HL-60 (cell line): ENCODE results near the gene ZNF469.

Experiments
- DNase-seq, 2 experiments: peaks; one replicate each; pipeline ENCODE4 v3.0.0-alpha.2; 2010 to 2020; ENCODE audit warnings: low read depth in 1 of 2, low spot score in 1 of 2
- H3K27ac ChIP-seq: fragments of 250-450 bp; sonication (Bioruptor Pico); replicated peaks from 2 replicates; pipeline ENCODE4 v1.5.1; 2020; ENCODE audit warnings: mild to moderate bottlenecking, moderate library complexity
- H3K27me3 ChIP-seq: fragments of 250-450 bp; sonication (Bioruptor Pico); 2 replicates; pipeline ENCODE4 v1.5.1; 2021; ENCODE audit warnings: mild to moderate bottlenecking, moderate library complexity; ENCODE audit not compliant: insufficient read depth, poor library complexity, severe bottlenecking
- H3K4me3 ChIP-seq: replicated peaks from 2 replicates; pipeline ENCODE4 v1.5.1; 2011; ENCODE audit warnings: mild to moderate bottlenecking, control low read depth, low read length; ENCODE audit not compliant: insufficient read depth
- CTCF ChIP-seq: IDR thresholded peaks from one replicate; pipeline ENCODE4 v1.5.1; 2011; ENCODE audit warnings: low read length, control low read depth, inconsistent platforms; ENCODE audit not compliant: insufficient read depth
- GABPA ChIP-seq: IDR thresholded peaks from 2 replicates; pipeline ENCODE4 v1.6.1; 2012; ENCODE audit warnings: low read depth
- POLR2AphosphoS5 ChIP-seq: IDR thresholded peaks from 2 replicates; pipeline ENCODE4 v1.6.1; 2012; ENCODE audit warnings: low read depth
- SPI1 ChIP-seq: IDR thresholded peaks from 2 replicates; pipeline ENCODE4 v1.6.1; 2012; ENCODE audit warnings: low read depth, mild to moderate bottlenecking, borderline replicate concordance
- TF ChIP-seq, protein P1 (sequence below): IDR thresholded peaks from 2 replicates; pipeline ENCODE4 v1.6.1; 2012; ENCODE audit warnings: low read depth; ENCODE audit not compliant: insufficient replicate concordance

Gene ZNF469

GRCh38 chr16:88369447-88370008 is 13.2 kb upstream of the ZNF469 start:
- no peaks in the 10 kb centered on the region for H3K27me3 ChIP-seq
- no peak for DNase-seq
- TF ChIP-seq GABPA (no peak), SPI1 (no peak), POLR2AphosphoS5 (no peak), CTCF (no peak)
- TF ChIP-seq, protein P1, sequence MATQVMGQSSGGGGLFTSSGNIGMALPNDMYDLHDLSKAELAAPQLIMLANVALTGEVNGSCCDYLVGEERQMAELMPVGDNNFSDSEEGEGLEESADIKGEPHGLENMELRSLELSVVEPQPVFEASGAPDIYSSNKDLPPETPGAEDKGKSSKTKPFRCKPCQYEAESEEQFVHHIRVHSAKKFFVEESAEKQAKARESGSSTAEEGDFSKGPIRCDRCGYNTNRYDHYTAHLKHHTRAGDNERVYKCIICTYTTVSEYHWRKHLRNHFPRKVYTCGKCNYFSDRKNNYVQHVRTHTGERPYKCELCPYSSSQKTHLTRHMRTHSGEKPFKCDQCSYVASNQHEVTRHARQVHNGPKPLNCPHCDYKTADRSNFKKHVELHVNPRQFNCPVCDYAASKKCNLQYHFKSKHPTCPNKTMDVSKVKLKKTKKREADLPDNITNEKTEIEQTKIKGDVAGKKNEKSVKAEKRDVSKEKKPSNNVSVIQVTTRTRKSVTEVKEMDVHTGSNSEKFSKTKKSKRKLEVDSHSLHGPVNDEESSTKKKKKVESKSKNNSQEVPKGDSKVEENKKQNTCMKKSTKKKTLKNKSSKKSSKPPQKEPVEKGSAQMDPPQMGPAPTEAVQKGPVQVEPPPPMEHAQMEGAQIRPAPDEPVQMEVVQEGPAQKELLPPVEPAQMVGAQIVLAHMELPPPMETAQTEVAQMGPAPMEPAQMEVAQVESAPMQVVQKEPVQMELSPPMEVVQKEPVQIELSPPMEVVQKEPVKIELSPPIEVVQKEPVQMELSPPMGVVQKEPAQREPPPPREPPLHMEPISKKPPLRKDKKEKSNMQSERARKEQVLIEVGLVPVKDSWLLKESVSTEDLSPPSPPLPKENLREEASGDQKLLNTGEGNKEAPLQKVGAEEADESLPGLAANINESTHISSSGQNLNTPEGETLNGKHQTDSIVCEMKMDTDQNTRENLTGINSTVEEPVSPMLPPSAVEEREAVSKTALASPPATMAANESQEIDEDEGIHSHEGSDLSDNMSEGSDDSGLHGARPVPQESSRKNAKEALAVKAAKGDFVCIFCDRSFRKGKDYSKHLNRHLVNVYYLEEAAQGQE: no peak
- H3K27ac ChIP-seq: no peak overlapping the region
- no peak overlapping the region for H3K4me3 ChIP-seq

GRCh38 chr16:88370365-88370764 is 12.4 kb upstream of the ZNF469 start:
- TF ChIP-seq, protein P1: no peak
- TF ChIP-seq GABPA (no peak), SPI1 (no peak), CTCF (no peak), POLR2AphosphoS5 (no peak)
- no peak for DNase-seq
- no peaks in the 10 kb centered on the region for H3K27me3 ChIP-seq
- H3K27ac ChIP-seq: no peak overlapping the region
- no peak overlapping the region for H3K4me3 ChIP-seq

- Histone ChIP-seq H3K27ac (no peak overlapping the region), H3K4me3 (no peak overlapping the region), H3K27me3 (no peaks in the 10 kb centered on the region)
- TF ChIP-seq SPI1: no peak
- no peak for TF ChIP-seq GABPA
- TF ChIP-seq POLR2AphosphoS5: no peak
- no peak for TF ChIP-seq CTCF
- TF ChIP-seq, protein P1: no peak
- no peak for DNase-seq
These were observed 10.2 kb upstream of the ZNF469 start for GRCh38 chr16:88372522-88372921.
